Astrocyte of the cerebellum (primary cell): ENCODE measurements around the gene INIP.
A peak's percentile ranks its signal among the peaks of the same experiment; 100 is the strongest.

Source experiments
- DNase-seq: peaks from one replicate; pipeline ENCODE4 v3.0.0-alpha.2; 2011; ENCODE audit warnings: low read depth
- H3K4me3 ChIP-seq: 2 replicates; pipeline ENCODE4 v1.5.1; 2011; ENCODE audit warnings: mild to moderate bottlenecking, low read depth, low read length, moderate library complexity
- CTCF ChIP-seq: IDR thresholded peaks from 2 replicates; pipeline ENCODE4 v1.5.1; 2012; ENCODE audit warnings: low read length, low read depth, moderate library complexity, mild to moderate bottlenecking; ENCODE audit errors: missing control alignments
- in situ Hi-C: cut with HindIII; loops from 2 replicates; pipeline ENCODE4 v1.10.0; 2017; ENCODE audit warnings: low sequenced_read_pairs

Gene INIP

DNA sequence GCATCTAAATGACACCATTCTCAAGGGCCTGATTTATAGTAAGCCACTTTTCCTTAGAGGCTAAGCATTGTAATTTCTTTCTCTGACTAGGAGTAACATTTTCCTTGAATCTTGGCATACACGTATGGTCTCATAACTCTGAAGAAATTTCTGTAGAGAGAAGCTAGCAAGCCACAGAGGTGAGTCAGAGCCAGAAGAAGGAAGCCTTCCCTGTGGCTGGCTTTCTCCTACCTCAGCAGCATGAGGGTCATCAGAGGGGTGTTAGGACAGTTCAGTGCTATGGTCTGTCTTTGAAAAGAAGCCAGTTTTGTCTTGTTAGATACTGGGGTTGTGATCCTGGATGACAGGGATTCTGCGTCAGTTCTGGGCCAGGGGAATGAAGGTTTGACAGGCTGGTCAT, 35.8 kb upstream of the INIP start:
- no peak for TF ChIP-seq CTCF
- in situ Hi-C loops: no loop called here
- H3K4me3 ChIP-seq: no peak overlapping the region
- DNase-seq: peak; percentile 73

DNA sequence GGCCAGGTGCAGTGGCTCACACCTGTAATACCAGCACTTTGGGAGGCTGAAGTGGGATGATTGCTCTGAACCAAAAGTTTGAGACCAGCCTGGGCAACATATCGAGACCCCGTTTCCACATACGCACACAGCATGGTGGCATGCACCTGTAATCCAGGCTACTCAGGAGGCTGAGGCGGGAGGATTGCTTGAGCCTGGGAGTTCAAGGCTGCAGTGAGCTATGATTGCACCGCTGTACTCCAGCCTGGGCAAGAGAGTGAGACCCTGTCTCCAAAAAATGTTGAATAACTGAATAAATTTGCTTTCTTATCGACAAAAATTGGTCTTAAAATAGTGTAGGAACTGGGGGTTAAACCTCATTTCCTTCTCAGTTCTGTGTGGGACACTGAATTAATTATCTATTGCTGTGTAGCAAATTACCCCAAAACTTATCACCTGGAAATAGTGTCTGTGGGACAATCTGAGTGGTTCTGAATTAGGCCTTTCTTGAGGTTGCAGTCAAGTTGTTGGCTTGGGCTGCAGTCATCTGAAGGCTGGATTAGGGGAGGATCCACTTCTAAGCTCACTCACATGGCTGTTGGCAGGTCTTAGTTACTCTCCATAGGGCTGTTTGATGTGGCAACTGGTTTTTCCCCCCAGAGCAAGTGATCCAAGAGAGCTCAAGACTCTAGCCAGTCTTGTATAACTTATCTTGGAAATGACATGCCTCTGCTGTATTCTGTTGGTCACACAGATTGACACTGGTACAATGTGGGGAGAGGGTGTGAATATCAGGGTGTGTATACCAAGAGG, 34.6 kb upstream of the INIP start:
- peak overlapping the region; percentile 90 for H3K4me3 ChIP-seq
- in situ Hi-C loops: no loop called here
- DNase-seq: no peak
- TF ChIP-seq CTCF: no peak

GRCh38 chr9:112751056-112751795, 33.3 kb upstream of the INIP start:
- H3K4me3 ChIP-seq: peak overlapping the region; percentile 90
- TF ChIP-seq CTCF: no peak
- in situ Hi-C loops: no loop called here
- DNase-seq: peak; percentile 73

GRCh38 chr9:112750764-112751055, 32.8 kb upstream of the INIP start:
- TF ChIP-seq CTCF: no peak
- DNase-seq: no peak
- in situ Hi-C loops: no loop called here
- H3K4me3 ChIP-seq: peak overlapping the region; percentile 90

DNA sequence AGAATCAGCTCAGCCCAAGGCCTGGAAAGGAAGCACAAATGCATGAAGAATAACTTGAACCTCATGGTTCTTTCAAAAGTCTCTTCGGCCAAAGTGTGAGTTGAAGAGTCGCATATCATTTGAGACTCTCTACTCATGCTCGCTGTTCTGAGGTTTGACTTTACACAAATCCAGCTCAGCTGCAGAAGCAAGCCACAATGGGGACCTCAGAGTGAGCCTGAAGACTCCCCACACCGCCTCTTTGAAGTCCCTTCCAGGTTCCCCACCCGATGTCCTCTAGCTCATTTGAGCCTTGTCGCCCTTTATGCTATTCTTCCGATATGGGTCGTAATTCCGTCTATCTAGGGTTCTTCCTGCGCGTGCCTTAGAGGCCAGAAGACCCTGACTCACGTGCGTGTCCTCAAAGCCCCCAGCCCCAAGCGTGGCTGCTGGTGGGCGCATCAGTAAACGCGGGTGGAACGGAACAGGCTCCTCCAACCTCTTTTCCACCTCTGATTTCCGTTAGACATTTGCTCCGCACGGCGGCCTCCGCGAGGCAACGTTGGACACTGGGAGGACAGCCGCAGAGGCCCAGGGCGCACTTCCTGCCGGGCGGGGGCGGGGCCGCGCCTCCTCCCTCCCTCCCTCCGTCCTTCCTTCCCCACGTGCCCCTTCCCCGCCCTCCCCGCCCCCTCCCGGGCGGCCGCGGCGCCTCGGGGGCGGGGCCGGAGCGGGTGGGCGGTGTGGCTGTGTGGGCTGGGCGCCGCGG, 32.3 kb upstream of the INIP start, which contains the start of gene SNX30:
SNX30 (plus strand) TSS at position 745 of the 748 bp plus-strand sequence. CDS start 242 bp downstream, outside the sequence.
- in situ Hi-C loops: no loop called here
- peak; percentile 52 for DNase-seq
- peak within 1 kb of the TSS; percentile 90 for H3K4me3 ChIP-seq
- no peak for TF ChIP-seq CTCF

DNA sequence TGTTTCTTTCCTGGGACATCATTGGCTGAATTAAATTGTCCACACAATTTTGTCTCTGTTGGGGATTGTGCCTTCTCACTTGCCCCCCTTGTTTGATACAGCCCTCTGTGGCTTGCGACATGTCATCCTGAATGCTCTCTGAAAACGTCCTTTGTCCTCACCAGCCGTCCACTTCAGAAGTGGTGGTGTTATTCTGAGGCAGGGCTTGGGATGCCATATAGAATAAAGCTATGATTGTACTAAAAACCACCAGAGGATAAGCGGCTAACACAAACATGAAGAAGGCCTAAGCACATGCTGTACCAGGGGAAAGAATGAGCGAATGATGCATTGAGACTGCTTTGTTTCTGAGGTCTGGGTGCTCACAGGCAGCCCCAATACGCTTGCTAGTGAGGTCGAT, 29.2 kb upstream of the INIP start:
- DNase-seq: no peak
- TF ChIP-seq CTCF: no peak
- in situ Hi-C loops: loop anchor here (5.0 kb wide), 1 partner anchor 40 kb away; no protein-coding TSS in a partner anchor
- no peak overlapping the region for H3K4me3 ChIP-seq
